Measurements from ENCODE around the gene SPATA17. TPM values are rescaled to one million over a fixed set of nuclear protein-coding genes. Genes with fewer than 3 reads are reported as not detected.

Gene SPATA17
- polyA plus RNA-seq, 1 of the 3 experiments (the other 2 are of a cell fraction), result 1.2 TPM

GRCh38 chr1:217627431-217627830, 3.7 kb upstream of the SPATA17 start:
- Histone ChIP-seq H3K9me2 (no peaks in the 10 kb centered on the region), H4K20me1 (ENCODE audit: insufficient read depth) (0 out of 2 replicates have a peak, but pooled peaks cover 5% of the 10 kb centered on the region), H2AFZ (ENCODE audit: low read depth) (no peak overlapping the region), H3K79me2 (ENCODE audit: insufficient read depth) (peaks cover 84% of the 10 kb centered on the region), H3K4me2 (no peak overlapping the region), H3K4me3 (ENCODE audit: low read depth in 2 of 2, low read length in 1 of 2) (no peak overlapping the region), H3K27ac (ENCODE audit: low read depth in 2 of 2, low read length in 1 of 2) (no peak overlapping the region), H3K9me3 (no peaks in the 10 kb centered on the region), H3F3A (replicated peaks; ENCODE audit: insufficient read depth) (no peaks in the 10 kb centered on the region), H3K27me3 (ENCODE audit: insufficient read depth) (no peaks in the 10 kb centered on the region), H3K36me3 (replicated peaks in 1 of 2; ENCODE audit: control insufficient read depth in 1 of 2, insufficient read depth in 2 of 2, low read length in 1 of 2) (peaks cover 3 to 10% of the 10 kb centered on the region in 2 experiments), H3K4me1 (ENCODE audit: control insufficient read depth in 1 of 2, insufficient read depth in 2 of 2, low read depth in 1 of 2, low read length in 1 of 2) (peaks cover 3 to 20% of the 10 kb centered on the region in 2 experiments; a peak in 3 of 4 replicates), H3K9ac (no peak overlapping the region)
- POLR2A ChIA-PET, result no interaction called here
- no peak for DNase-seq
- CTCF ChIA-PET, result interaction anchor here (1.0 to 1.5 kb wide), 3 partner anchors 9 to 33 kb away, joined by 3 read pairs; no protein-coding TSS in a partner anchor
- WGBS (ENCODE audit: low lambda C conversion rate), result 83% methylated on average over 3 of the region's 3 CpGs
- TF ChIP-seq USF1 (IDR thresholded peaks at IDR 0.05; ENCODE audit: borderline replicate concordance, low read depth) (no peak), NFIC (IDR thresholded peaks at IDR 0.05; ENCODE audit: borderline replicate concordance) (no peak), GABPA (IDR thresholded peaks at IDR 0.05; ENCODE audit: low read depth) (no peak), EP300 (IDR thresholded peaks at IDR 0.05; ENCODE audit: borderline replicate concordance in 1 of 2, low read depth in 1 of 2, low read length in 1 of 2) (no peak), MEF2A (IDR thresholded peaks at IDR 0.05; ENCODE audit: borderline replicate concordance, low read depth) (no peak), FOXM1 (IDR thresholded peaks at IDR 0.05; ENCODE audit: low read depth) (no peak), REST (IDR thresholded peaks at IDR 0.05; ENCODE audit: low read depth, low read length) (no peak), TEAD4 (IDR thresholded peaks at IDR 0.05; ENCODE audit: borderline replicate concordance, insufficient read depth) (no peak), PBX3 (IDR thresholded peaks at IDR 0.05) (no peak), TCF12 (IDR thresholded peaks at IDR 0.05) (no peak), RCOR1 (IDR thresholded peaks at IDR 0.05; ENCODE audit: low read length) (no peak), ZBTB33 (IDR thresholded peaks at IDR 0.05; ENCODE audit: borderline replicate concordance, low read depth) (no peak)
